ENCODE measurements around the gene ATXN3.

ATXN3 gene

DNA sequence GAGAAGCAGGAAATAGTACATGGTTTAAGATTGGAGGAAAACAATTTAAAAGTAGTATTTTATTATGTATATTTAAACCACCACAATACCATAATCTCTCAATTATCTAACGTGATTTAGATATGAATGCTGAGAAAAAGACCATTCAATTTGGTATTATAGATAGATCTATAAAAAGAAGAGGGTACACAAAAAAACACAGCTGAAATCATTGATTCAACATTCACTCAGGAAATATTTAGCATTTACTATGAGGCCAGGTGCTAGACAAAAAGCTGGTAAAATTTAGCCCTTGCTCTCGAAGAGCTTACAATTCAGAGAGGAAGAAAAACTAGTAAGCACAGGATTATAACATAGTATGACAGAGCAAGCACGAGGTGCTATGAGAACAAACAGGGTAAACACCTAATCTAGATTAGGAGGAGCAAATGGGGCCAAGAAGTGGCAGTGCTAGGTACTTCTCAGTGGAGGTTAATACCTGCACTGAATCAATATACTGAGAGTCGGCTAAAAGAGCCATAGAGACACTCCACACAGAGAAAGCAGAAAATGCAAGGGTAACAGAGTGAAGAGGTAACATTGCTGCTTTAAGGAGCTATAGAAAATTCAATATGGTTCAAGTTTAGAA lies 94.1 kb downstream of the ATXN3 start:
- TF ChIP-seq, protein P1, sequence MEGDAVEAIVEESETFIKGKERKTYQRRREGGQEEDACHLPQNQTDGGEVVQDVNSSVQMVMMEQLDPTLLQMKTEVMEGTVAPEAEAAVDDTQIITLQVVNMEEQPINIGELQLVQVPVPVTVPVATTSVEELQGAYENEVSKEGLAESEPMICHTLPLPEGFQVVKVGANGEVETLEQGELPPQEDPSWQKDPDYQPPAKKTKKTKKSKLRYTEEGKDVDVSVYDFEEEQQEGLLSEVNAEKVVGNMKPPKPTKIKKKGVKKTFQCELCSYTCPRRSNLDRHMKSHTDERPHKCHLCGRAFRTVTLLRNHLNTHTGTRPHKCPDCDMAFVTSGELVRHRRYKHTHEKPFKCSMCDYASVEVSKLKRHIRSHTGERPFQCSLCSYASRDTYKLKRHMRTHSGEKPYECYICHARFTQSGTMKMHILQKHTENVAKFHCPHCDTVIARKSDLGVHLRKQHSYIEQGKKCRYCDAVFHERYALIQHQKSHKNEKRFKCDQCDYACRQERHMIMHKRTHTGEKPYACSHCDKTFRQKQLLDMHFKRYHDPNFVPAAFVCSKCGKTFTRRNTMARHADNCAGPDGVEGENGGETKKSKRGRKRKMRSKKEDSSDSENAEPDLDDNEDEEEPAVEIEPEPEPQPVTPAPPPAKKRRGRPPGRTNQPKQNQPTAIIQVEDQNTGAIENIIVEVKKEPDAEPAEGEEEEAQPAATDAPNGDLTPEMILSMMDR (IDR thresholded peaks at IDR 0.05; ENCODE audit: insufficient read depth, low read depth, low read length, missing control alignments) = no peak
- no peak overlapping the region for H3K4me3 ChIP-seq (ENCODE audit: low read depth, low read length)
- DNase-seq (ENCODE audit: low read depth) = no peak

DNA sequence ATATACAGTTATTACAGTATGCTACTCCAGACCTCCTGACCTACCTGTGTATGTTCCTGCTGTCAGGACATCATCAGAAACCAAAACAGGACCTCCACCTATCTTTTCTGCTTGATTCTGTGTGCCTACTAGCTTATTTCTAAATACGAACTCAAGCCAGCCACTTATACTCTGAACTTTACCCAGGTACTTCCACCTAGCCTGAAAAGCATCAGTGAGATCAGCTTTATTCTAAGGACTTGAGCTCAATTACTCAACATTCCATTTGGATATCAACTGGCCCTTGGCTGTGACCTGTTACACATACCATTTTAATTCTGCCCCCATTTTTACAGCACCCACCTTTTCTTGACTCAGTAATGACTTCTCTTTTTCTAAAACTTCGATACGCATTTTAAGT lies 95.7 kb downstream of the ATXN3 start:
- no peak for DNase-seq (ENCODE audit: low read depth)
- no peak overlapping the region for H3K4me3 ChIP-seq (ENCODE audit: low read depth, low read length)
- TF ChIP-seq, protein P1 (IDR thresholded peaks at IDR 0.05; ENCODE audit: insufficient read depth, low read depth, low read length, missing control alignments) = no peak

DNA sequence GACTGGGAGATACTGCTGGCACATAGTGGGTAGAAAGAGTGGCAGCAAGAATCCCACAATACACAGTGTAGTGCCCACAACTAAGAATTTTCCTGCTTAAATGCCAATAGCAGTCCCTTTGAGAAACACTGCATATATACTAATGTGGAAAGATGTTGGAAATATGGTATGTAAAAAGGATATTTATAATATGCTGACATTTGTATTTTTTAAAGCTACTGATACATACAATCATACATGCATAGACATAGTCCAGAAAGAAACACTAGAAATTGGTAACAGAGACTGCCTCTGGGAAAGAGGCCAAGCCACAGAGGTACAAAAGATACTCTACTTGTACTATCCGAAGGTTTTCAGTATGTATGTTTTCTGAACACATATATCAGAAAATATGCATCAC lies 96.8 kb downstream of the ATXN3 start:
- H3K4me3 ChIP-seq (ENCODE audit: low read depth, low read length) = no peak overlapping the region
- no peak for DNase-seq (ENCODE audit: low read depth)
- TF ChIP-seq, protein P1 (IDR thresholded peaks at IDR 0.05; ENCODE audit: insufficient read depth, low read depth, low read length, missing control alignments) = no peak

Measured in GM12865 (cell line).